ENCODE results near the gene CDHR3.

The CDHR3 gene

GRCh38 chr7:106023369-106024322 lies 60.6 kb downstream of the CDHR3 start:
- DNase-seq (ENCODE audit: low spot score), result no peak

GRCh38 chr7:106026101-106026500 lies 63.0 kb downstream of the CDHR3 start:
- no peak for DNase-seq (ENCODE audit: low spot score)

- DNase-seq (ENCODE audit: low spot score), result no peak
Measured at GRCh38 chr7:106029451-106029850, 66.4 kb downstream of the CDHR3 start.

- DNase-seq (ENCODE audit: low spot score), result no peak
Measured at GRCh38 chr7:106029941-106030340, 66.9 kb downstream of the CDHR3 start.

- no peak for DNase-seq (ENCODE audit: low spot score)
Measured at GRCh38 chr7:106031300-106032035, 68.4 kb downstream of the CDHR3 start.

GRCh38 chr7:106032295-106032694 lies 69.2 kb downstream of the CDHR3 start:
- DNase-seq (ENCODE audit: low spot score), result no peak

- DNase-seq (ENCODE audit: low spot score), result no peak
Measured at GRCh38 chr7:106033735-106034134, 70.7 kb downstream of the CDHR3 start.

- no peak for DNase-seq (ENCODE audit: low spot score)
Measured at GRCh38 chr7:106034383-106034782, 71.3 kb downstream of the CDHR3 start.

- DNase-seq (ENCODE audit: low spot score), result no peak
Measured at GRCh38 chr7:106035568-106035967, 72.5 kb downstream of the CDHR3 start.

GRCh38 chr7:106036004-106036403 lies 72.9 kb downstream of the CDHR3 start:
- no peak for DNase-seq (ENCODE audit: low spot score)

GRCh38 chr7:106037489-106038176 lies 74.6 kb downstream of the CDHR3 start:
- DNase-seq (ENCODE audit: low spot score), result no peak

- no peak for DNase-seq (ENCODE audit: low spot score)
Measured at GRCh38 chr7:106038289-106038688, 75.2 kb downstream of the CDHR3 start.

GRCh38 chr7:106038916-106039315 lies 75.9 kb downstream of the CDHR3 start:
- no peak for DNase-seq (ENCODE audit: low spot score)

- peak; percentile 80 for DNase-seq (ENCODE audit: low spot score)
Measured at GRCh38 chr7:106039486-106040060, 76.5 kb downstream of the CDHR3 start.

GRCh38 chr7:106041140-106041717 lies 78.2 kb downstream of the CDHR3 start:
- peak; percentile 63 for DNase-seq (ENCODE audit: low spot score)

- no peak for DNase-seq (ENCODE audit: low spot score)
Measured at GRCh38 chr7:106042196-106042611, 79.1 kb downstream of the CDHR3 start.

- no peak for DNase-seq (ENCODE audit: low spot score)
Measured at GRCh38 chr7:106045139-106045538, 82.1 kb downstream of the CDHR3 start.

- DNase-seq (ENCODE audit: low spot score), result no peak
Measured at GRCh38 chr7:106045586-106045985, 82.5 kb downstream of the CDHR3 start.

- no peak for DNase-seq (ENCODE audit: low spot score)
Measured at GRCh38 chr7:106047184-106047583, 84.1 kb downstream of the CDHR3 start.

GRCh38 chr7:106047818-106048705 lies 85.0 kb downstream of the CDHR3 start:
- no peak for DNase-seq (ENCODE audit: low spot score)

GRCh38 chr7:106048706-106049020 lies 85.6 kb downstream of the CDHR3 start:
- DNase-seq (ENCODE audit: low spot score), result no peak
